Breast epithelium (tissue), 4 donors: Measurements from ENCODE around the gene CSH1. TPM values are rescaled to one million over a fixed set of nuclear protein-coding genes. Genes with fewer than 3 reads are reported as not detected.

Experiments used
- DNase-seq, 2 donors: peaks; one replicate each; pipeline ENCODE4 v3.0.0-alpha.2; 2019; ENCODE audit warnings: low spot score in 2 of 2
- H3K27ac ChIP-seq, 2 donors: fragments of 200-600 bp; sonication (generic) in 1 of 2; one replicate each; pipeline ENCODE4 v1.5.1; 2016 to 2019; ENCODE audit warnings: mild to moderate bottlenecking in 1 of 2
- H3K27me3 ChIP-seq, 2 donors: fragments of 200-600 bp; sonication (generic) in 1 of 2; one replicate each; pipeline versions ENCODE4 v1.5.1 to v1.6.0; 2017 to 2019; ENCODE audit warnings: control low read depth in 1 of 2, mild to moderate bottlenecking in 1 of 2
- H3K36me3 ChIP-seq: fragments of 200-600 bp; one replicate; pipeline ENCODE4 v1.5.1; 2019
- H3K4me1 ChIP-seq, 2 donors: fragments of 200-600 bp; sonication (generic); one replicate each; pipeline ENCODE4 v1.5.1; 2016 to 2019; ENCODE audit warnings: control low read depth in 1 of 2
- H3K4me3 ChIP-seq, 3 donors: fragments of 200-600 bp; sonication (generic); 1 replicate in 2 of 3; 2 replicates in 1 of 3; pipeline ENCODE4 v1.5.1; 2016 to 2019; ENCODE audit warnings: mild to moderate bottlenecking in 3 of 3, moderate library complexity in 2 of 3
- H3K9me3 ChIP-seq, 2 donors: fragments of 200-600 bp; sonication (generic) in 1 of 2; one replicate each; pipeline ENCODE4 v1.5.1; 2016 to 2019; ENCODE audit warnings: control low read depth in 1 of 2
- CTCF ChIP-seq, 3 donors: fragments of 450-650 bp; IDR thresholded peaks; one replicate each; pipeline ENCODE4 v1.5.1; 2016 to 2017; ENCODE audit warnings: antibody characterized with exemption in 3 of 3, mild to moderate bottlenecking in 3 of 3, moderate library complexity in 3 of 3
- POLR2A ChIP-seq: fragments of 450-650 bp; IDR thresholded peaks from one replicate; pipeline ENCODE4 v1.6.1; 2016; ENCODE audit warnings: antibody characterized with exemption, mild to moderate bottlenecking, moderate library complexity
- POLR2AphosphoS5 ChIP-seq, 3 donors: sonication (generic); formaldehyde crosslinking; IDR thresholded peaks; one replicate each; pipeline ENCODE4 v1.6.1; 2017; ENCODE audit warnings: antibody characterized with exemption in 3 of 3
- intact Hi-C: fragments of 100-400 bp; cut with DNase I; formaldehyde crosslinking; loops from one replicate; pipeline ENCODE4 v1.15.1; 2023; ENCODE audit warnings: low total_unique reads
- total RNA-seq, 3 donors: library from RNA; depleted of rRNA; stranded (reverse); fragments of >200 nt; gene quantifications; one replicate each; pipeline ENCODE4 v1.1.0, GENCODE V29; 2016

CSH1 gene
- total RNA-seq, 3 donors from 2014 or later = not detected

- Histone ChIP-seq H3K27me3 (no peaks in the 10 kb centered on the region), H3K4me3 (peak overlapping the region; percentile 29 to 63 (median 43)), H3K9me3 (no peaks in the 10 kb centered on the region), H3K27ac (peak overlapping the region; percentile 49 to 68), H3K4me1 (no peaks in the 10 kb centered on the region), H3K36me3 (no peaks in the 10 kb centered on the region)
- intact Hi-C loops = no loop called here
- TF ChIP-seq POLR2A = no peak
- peak; percentile 31 to 68 (median 56) for TF ChIP-seq CTCF (IDR thresholded peaks at IDR 0.05)
- TF ChIP-seq POLR2AphosphoS5 (IDR thresholded peaks at IDR 0.05) = peak; percentile 60 to 96 (median 79)
- peak; percentile 88 to 91 for DNase-seq
Observed at GRCh38 chr17:63848834-63849689, 47.3 kb downstream of the CSH1 start.

- no peaks in the 10 kb centered on the region for H3K36me3 ChIP-seq
- H3K4me3 ChIP-seq = peak overlapping the region in 1 of 3 donors; percentile 63
- no peaks in the 10 kb centered on the region for H3K27me3 ChIP-seq
- intact Hi-C loops = no loop called here
- no peaks in the 10 kb centered on the region for H3K9me3 ChIP-seq
- H3K27ac ChIP-seq = no peak overlapping the region
- H3K4me1 ChIP-seq = peaks cover 0 to 5% of the 10 kb centered on the region in 2 donors
- DNase-seq = no peak
- no peak for TF ChIP-seq POLR2A
Observed at GRCh38 chr17:63847525-63848249, 48.7 kb downstream of the CSH1 start.

GRCh38 chr17:63845509-63845908 lies 50.9 kb downstream of the CSH1 start:
- Histone ChIP-seq H3K27ac (no peak overlapping the region), H3K27me3 (no peaks in the 10 kb centered on the region), H3K9me3 (no peaks in the 10 kb centered on the region), H3K4me3 (no peak overlapping the region), H3K36me3 (no peaks in the 10 kb centered on the region), H3K4me1 (peaks cover 0 to 11% of the 10 kb centered on the region in 2 donors)
- intact Hi-C loops = no loop called here
- TF ChIP-seq POLR2A (no peak), POLR2AphosphoS5 (IDR thresholded peaks at IDR 0.05) (no peak), CTCF (IDR thresholded peaks at IDR 0.05) (no peak)
- no peak for DNase-seq

Other genes starting within 250 kb of the CSH1 start
- gene LIMD2, start 196.4 kb downstream of the CSH1 start, total RNA-seq = 10 to 100 TPM in 1 of 3 donors, 1 to 10 TPM in 2; 6.1 to 10.5 (median 7.2) TPM
- 10 to 100 TPM; 25.9 to 33.8 (median 26.2) TPM for gene STRADA, start 154.8 kb downstream of the CSH1 start, total RNA-seq
- gene CCDC47, start 123.0 kb downstream of the CSH1 start, total RNA-seq = 10 to 100 TPM; 54.1 to 89.5 (median 81.7) TPM
- gene DDX42, start 122.4 kb downstream of the CSH1 start, total RNA-seq = 100 to 1,000 TPM; 131 to 139 (median 139) TPM
- 100 to 1,000 TPM in 2 of 3 donors, 10 to 100 TPM in 1; 98.3 to 110 (median 104) TPM for gene PSMC5, start 69.1 kb downstream of the CSH1 start, total RNA-seq
- gene FTSJ3, start 68.9 kb downstream of the CSH1 start, total RNA-seq = 10 to 100 TPM; 55.4 to 78.7 (median 59.1) TPM
- gene SMARCD2, start 53.9 kb downstream of the CSH1 start, total RNA-seq = 100 to 1,000 TPM; 142 to 210 (median 192) TPM
- not detected for gene CSH2, start 22.9 kb downstream of the CSH1 start, total RNA-seq
- not detected for gene GH2, start 14.6 kb downstream of the CSH1 start, total RNA-seq
- not detected for gene CSHL1, start 14.7 kb upstream of the CSH1 start, total RNA-seq
- not detected for gene GH1, start 22.3 kb upstream of the CSH1 start, total RNA-seq
- gene CD79B, start 35.8 kb upstream of the CSH1 start, total RNA-seq = 1 to 10 TPM; 2.2 to 7.9 (median 3.4) TPM
- gene SCN4A, start 76.3 kb upstream of the CSH1 start, total RNA-seq = 10 to 100 TPM in 2 of 3 donors, 1 to 10 TPM in 1; 1.0 to 16.7 (median 10.2) TPM
- gene PRR29, start 101.8 kb upstream of the CSH1 start, total RNA-seq = 1 to 10 TPM in 1 of 3 donors, under 1 TPM in 2; 0.15 to 1.3 (median 0.16) TPM
- gene ICAM2, start 124.1 kb upstream of the CSH1 start, total RNA-seq = 100 to 1,000 TPM in 1 of 3 donors, 10 to 100 TPM in 2; 26.1 to 106 (median 32.2) TPM
- 10 to 100 TPM; 13.1 to 40.8 (median 34.7) TPM for gene ERN1, start 233.6 kb upstream of the CSH1 start, total RNA-seq